ENCODE data around the gene CCNE1. TPM values are rescaled to one million over a fixed set of nuclear protein-coding genes. Genes with fewer than 3 reads are reported as not detected.
A peak's percentile ranks its signal among the peaks of the same experiment; 100 is the strongest.
"Not testable (repeated sequence)": the region's sequence is repeated elsewhere in the genome, so short reads cannot be mapped to it uniquely, and the experiment has no call there.

The CCNE1 gene
- total and polyA plus RNA-seq, 9 of the 15 experiments (the other 6 are each of a cell fraction or from before 2014, with no cell fraction given): 6.2 to 41.0 (median 31.6) TPM

DNA sequence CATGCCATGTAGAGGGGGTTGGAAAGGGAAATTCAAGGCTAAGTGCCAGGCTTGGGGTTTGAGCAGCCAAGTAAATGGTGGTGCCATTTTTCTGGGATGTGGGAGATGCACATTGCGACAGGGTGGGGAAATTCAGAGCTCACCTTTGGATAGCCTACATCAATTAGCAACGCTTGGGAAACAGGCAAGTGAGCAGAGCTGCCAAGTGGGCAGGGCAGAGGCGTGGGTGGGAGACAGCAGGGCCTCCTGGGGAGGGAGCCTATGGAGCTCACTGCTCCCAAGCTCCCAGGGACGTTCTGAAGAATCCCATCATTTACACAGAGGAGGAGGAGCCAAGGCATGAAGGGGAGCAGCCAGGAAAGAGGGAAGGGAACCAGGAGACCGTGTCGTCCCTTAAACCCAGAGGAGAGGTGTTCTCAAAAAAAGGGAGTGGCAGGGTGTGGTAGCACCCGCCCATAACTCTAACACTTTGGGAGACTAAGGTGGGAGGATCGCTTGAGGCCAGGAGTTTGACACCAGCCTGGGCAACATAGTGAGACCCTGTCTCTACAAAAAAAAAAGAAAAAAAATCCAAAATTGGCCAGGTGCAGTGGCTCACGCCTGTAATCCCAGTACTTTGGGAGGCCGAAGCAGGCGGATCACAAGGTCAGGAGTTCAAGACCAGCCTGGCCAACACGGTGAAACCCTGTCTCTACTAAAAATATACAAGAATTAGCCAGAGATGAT lies 11.5 kb upstream of the CCNE1 start:
- H3K79me2 ChIP-seq (ENCODE audit: control insufficient read depth, insufficient read depth, low read length): no peaks in the 10 kb centered on the region
- 10% methylated on average over 12 of the region's 12 CpGs for WGBS (ENCODE audit: insufficient coverage, low coverage, missing lambda C conversion rate)
- intact Hi-C loops (cut with micrococcal nuclease): no loop called here
- H4K20me1 ChIP-seq (replicated peaks; ENCODE audit: control insufficient read depth, insufficient read depth, low read length): no peaks in the 10 kb centered on the region
- TF ChIP-seq SREBF2 (CRISPR knock-in tag; IDR thresholded peaks at IDR 0.05): no peak
- TF ChIP-seq EGR1 (conservative IDR thresholded peaks at IDR 0.05): 0 out of 2 replicates have a peak, but pooled peaks have one; percentile 31
- TF ChIP-seq ZNF589 (CRISPR knock-in tag; IDR thresholded peaks at IDR 0.05; ENCODE audit: low read depth): no peak
- peak; percentile 19; the same call in 1 of the 2 replicates for TF ChIP-seq ZNF121 (CRISPR knock-in tag; conservative IDR thresholded peaks at IDR 0.05)
- ATAC-seq (no peak), DNase-seq (ENCODE audit: extremely low read depth in 1 of 4, low spot score in 3 of 4) (no peak), FAIRE-seq (no peak)
- no peak overlapping the region for H3K4me2 ChIP-seq (ENCODE audit: insufficient read depth, low read length)
- H3K9me1 ChIP-seq (ENCODE audit: control insufficient read depth, insufficient read depth, low read length): no peaks in the 10 kb centered on the region
- H2AFZ ChIP-seq (ENCODE audit: low read depth, low read length): no peak overlapping the region
- no peaks in the 10 kb centered on the region for H3K9me3 ChIP-seq (replicated peaks; ENCODE audit: control insufficient read depth, insufficient read depth, low read depth, low read length)
- CTCF ChIA-PET (ENCODE audit: low intra/inter-chr PET ratio): interaction anchor here (0.6 kb wide), 1 partner anchor 311 kb away, joined by 3 read pairs; no protein-coding TSS in a partner anchor
- H3K36me3 ChIP-seq (ENCODE audit: control insufficient read depth, insufficient read depth, low read length): no peaks in the 10 kb centered on the region
- no peak overlapping the region for H3K4me3 ChIP-seq
- H3K9ac ChIP-seq (ENCODE audit: insufficient read depth in 1 of 2, low read depth in 2 of 2, low read length in 2 of 2): peak overlapping the region in 1 of 2 experiments; percentile 35; a peak in 1 of 4 replicates
- no peak overlapping the region for H3K27ac ChIP-seq (ENCODE audit: extremely low read depth, low read depth, low read length)
- H3K4me1 ChIP-seq (replicated peaks in 1 of 2; ENCODE audit: control insufficient read depth in 2 of 2, insufficient read depth in 2 of 2, low read length in 2 of 2): peaks cover 0 to 3% of the 10 kb centered on the region in 2 experiments; a peak in 2 of 5 replicates
- POLR2A ChIA-PET: interaction anchor here (0.6 kb wide), 2 partner anchors 36 to 105 kb away, joined by 3 read pairs; no protein-coding TSS in a partner anchor
- in situ Hi-C loops (cut with MboI): no loop called here
- no TSS peak for BruUV-seq (replicated peaks)
- H3K27me3 ChIP-seq (ENCODE audit: control insufficient read depth in 2 of 2, insufficient read depth in 2 of 2, low read length in 2 of 2): peaks cover 15 to 18% of the 10 kb centered on the region in 2 experiments; a peak in 3 of 5 replicates

DNA sequence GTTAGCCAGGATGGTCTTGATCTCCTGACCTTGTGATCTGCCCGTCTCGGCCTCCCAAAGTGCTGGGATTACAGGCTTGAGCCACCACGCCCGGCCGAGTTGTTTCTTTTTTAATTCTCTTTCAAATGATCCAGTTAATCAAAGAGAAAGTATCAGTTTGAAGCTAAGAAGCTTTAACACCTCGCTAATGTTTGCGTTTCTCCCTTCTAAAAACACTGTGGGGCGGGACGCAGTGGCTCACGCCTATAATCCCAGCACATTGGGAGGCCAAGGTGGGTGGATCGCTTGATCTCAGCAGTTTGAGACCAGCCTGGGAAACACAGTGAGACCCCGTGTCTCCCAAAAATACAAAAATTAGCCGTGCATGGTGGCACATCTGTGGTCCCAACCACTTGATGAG lies 7.8 kb upstream of the CCNE1 start:
- DNase-seq (ENCODE audit: extremely low read depth in 1 of 4, low spot score in 3 of 4); POLR2A ChIA-PET; H3K4me3 ChIP-seq; FAIRE-seq; H2AFZ ChIP-seq (ENCODE audit: low read depth, low read length); ATAC-seq; H3K4me2 ChIP-seq (ENCODE audit: insufficient read depth, low read length); H3K9me1 ChIP-seq (ENCODE audit: control insufficient read depth, insufficient read depth, low read length); H3K9me3 ChIP-seq (replicated peaks; ENCODE audit: control insufficient read depth, insufficient read depth, low read depth, low read length); H4K20me1 ChIP-seq (replicated peaks; ENCODE audit: control insufficient read depth, insufficient read depth, low read length); CTCF ChIA-PET (ENCODE audit: low intra/inter-chr PET ratio); BruUV-seq (replicated peaks); H3K27ac ChIP-seq (ENCODE audit: extremely low read depth, low read depth, low read length); H3K9ac ChIP-seq (ENCODE audit: insufficient read depth in 1 of 2, low read depth in 2 of 2, low read length in 2 of 2); intact Hi-C loops (cut with micrococcal nuclease); H3K27me3 ChIP-seq (ENCODE audit: control insufficient read depth in 2 of 2, insufficient read depth in 2 of 2, low read length in 2 of 2); in situ Hi-C loops (cut with MboI); H3K36me3 ChIP-seq (ENCODE audit: control insufficient read depth, insufficient read depth, low read length); H3K79me2 ChIP-seq (ENCODE audit: control insufficient read depth, insufficient read depth, low read length): not testable (repeated sequence)
- H3K4me1 ChIP-seq (replicated peaks in 1 of 2; ENCODE audit: control insufficient read depth in 2 of 2, insufficient read depth in 2 of 2, low read length in 2 of 2): peaks cover 15% of the 10 kb centered on the region in 2 experiments; a peak in 3 of 5 replicates
- WGBS (ENCODE audit: insufficient coverage, low coverage, missing lambda C conversion rate): 64% methylated on average over 13 of the region's 13 CpGs
